ENCODE measurements around the gene BTBD19. TPM values are rescaled to one million over a fixed set of nuclear protein-coding genes. Genes with fewer than 3 reads are reported as not detected.

Gene BTBD19
- total RNA-seq, 4 donors from 2014 or later, result 1.2 to 7.3 (median 4.4) TPM

- peaks cover 41% of the 10 kb centered on the region for H3K4me1 ChIP-seq
Observed at GRCh38 chr1:44778705-44779576, 29.4 kb upstream of the BTBD19 start.

GRCh38 chr1:44780583-44781121, 27.7 kb upstream of the BTBD19 start:
- Histone ChIP-seq H3K36me3 (peaks cover 40% of the 10 kb centered on the region), H3K27me3 (no peaks in the 10 kb centered on the region), H3K4me3 (no peak overlapping the region), H3K27ac (no peak overlapping the region), H3K9me3 (no peaks in the 10 kb centered on the region), H3K4me1 (peaks cover 51% of the 10 kb centered on the region)
- DNase-seq (ENCODE audit: low spot score in 2 of 2), result no peak
- 90% methylated on average over 14 of the region's 14 CpGs for WGBS
- TF ChIP-seq POLR2AphosphoS5 (IDR thresholded peaks at IDR 0.05), result no peak
- no peak for TF ChIP-seq POLR2A (IDR thresholded peaks at IDR 0.05)
- no peak for TF ChIP-seq CTCF (IDR thresholded peaks at IDR 0.05)
- TF ChIP-seq EP300 (IDR thresholded peaks at IDR 0.05), result no peak

More at GRCh38 chr1:44778705-44779576, 29.4 kb upstream of the BTBD19 start:
- H3K36me3 ChIP-seq, result peaks cover 40% of the 10 kb centered on the region
- no peak for TF ChIP-seq POLR2AphosphoS5 (IDR thresholded peaks at IDR 0.05)
- TF ChIP-seq POLR2A (IDR thresholded peaks at IDR 0.05), result no peak
- no peak for TF ChIP-seq CTCF (IDR thresholded peaks at IDR 0.05)
- no peak for TF ChIP-seq EP300 (IDR thresholded peaks at IDR 0.05)
- H3K27me3 ChIP-seq, result no peaks in the 10 kb centered on the region
- 93% methylated on average over 6 of the region's 6 CpGs for WGBS
- no peak overlapping the region for H3K4me3 ChIP-seq
- no peaks in the 10 kb centered on the region for H3K9me3 ChIP-seq
- DNase-seq (ENCODE audit: low spot score in 2 of 2), result no peak
- H3K27ac ChIP-seq, result no peak overlapping the region

- Histone ChIP-seq H3K27me3 (no peaks in the 10 kb centered on the region), H3K36me3 (peaks cover 25% of the 10 kb centered on the region), H3K27ac (peak overlapping the region; percentile 43), H3K4me1 (peaks cover 37% of the 10 kb centered on the region), H3K9me3 (no peaks in the 10 kb centered on the region), H3K4me3 (peak overlapping the region; percentile 51)
- no peak for TF ChIP-seq POLR2A (IDR thresholded peaks at IDR 0.05)
- TF ChIP-seq EP300 (IDR thresholded peaks at IDR 0.05), result no peak
- TF ChIP-seq CTCF (IDR thresholded peaks at IDR 0.05), result no peak
- TF ChIP-seq POLR2AphosphoS5 (IDR thresholded peaks at IDR 0.05), result no peak
- no peak for DNase-seq (ENCODE audit: low spot score in 2 of 2)
- WGBS, result 27% methylated on average over 8 of the region's 8 CpGs
Observed at GRCh38 chr1:44783697-44784093, 24.6 kb upstream of the BTBD19 start.

GRCh38 chr1:44784094-44785028, 24.0 kb upstream of the BTBD19 start:
- H3K27ac ChIP-seq, result peak overlapping the region; percentile 43
- H3K4me1 ChIP-seq, result peaks cover 37% of the 10 kb centered on the region
- H3K36me3 ChIP-seq, result peaks cover 19% of the 10 kb centered on the region
- peak overlapping the region; percentile 51 for H3K4me3 ChIP-seq
- DNase-seq (ENCODE audit: low spot score in 2 of 2), result no peak
- no peaks in the 10 kb centered on the region for H3K27me3 ChIP-seq
- 50% methylated on average over 13 of the region's 71 CpGs for WGBS
- no peak for TF ChIP-seq EP300 (IDR thresholded peaks at IDR 0.05)
- no peak for TF ChIP-seq POLR2A (IDR thresholded peaks at IDR 0.05)
- no peak for TF ChIP-seq POLR2AphosphoS5 (IDR thresholded peaks at IDR 0.05)
- no peak for TF ChIP-seq CTCF (IDR thresholded peaks at IDR 0.05)
- no peaks in the 10 kb centered on the region for H3K9me3 ChIP-seq
